Ascending aorta (tissue), 2 donors: ENCODE results near the gene CDK5R1. TPM values are rescaled to one million over a fixed set of nuclear protein-coding genes. Genes with fewer than 3 reads are reported as not detected.

Source experiments
- DNase-seq, 2 donors: peaks; one replicate each; pipeline ENCODE4 v3.0.0-alpha.2; 2019; ENCODE audit warnings: low spot score in 2 of 2
- H3K27ac ChIP-seq, 2 donors: fragments of 200-600 bp; sonication (generic); one replicate each; pipeline ENCODE4 v1.5.1; 2016 to 2017; ENCODE audit warnings: mild to moderate bottlenecking in 1 of 2
- H3K27me3 ChIP-seq: fragments of 200-600 bp; sonication (generic); one replicate; pipeline ENCODE4 v1.5.1; 2017
- H3K36me3 ChIP-seq, 2 donors: fragments of 200-600 bp; sonication (generic); one replicate each; pipeline ENCODE4 v1.5.1; 2016
- H3K4me1 ChIP-seq, 2 donors: fragments of 200-600 bp; sonication (generic); one replicate each; pipeline ENCODE4 v1.5.1; 2016 to 2017; ENCODE audit warnings: mild to moderate bottlenecking in 1 of 2
- H3K4me3 ChIP-seq, 2 donors: fragments of 200-600 bp; sonication (generic); one replicate each; pipeline ENCODE4 v1.5.1; 2016 to 2017; ENCODE audit warnings: mild to moderate bottlenecking in 1 of 2
- H3K9me3 ChIP-seq, 2 donors: fragments of 200-600 bp; sonication (generic); one replicate each; pipeline ENCODE4 v1.5.1; 2016
- CTCF ChIP-seq, 3 experiments: fragments of 200-600 bp in 2 of 3; fragments of 450-650 bp in 1 of 3; sonication (generic) in 2 of 3; IDR thresholded peaks; one replicate each; pipeline ENCODE4 v1.5.1; 2016 to 2019; ENCODE audit warnings: antibody characterized with exemption in 3 of 3, mild to moderate bottlenecking in 1 of 3, moderate library complexity in 1 of 3
- intact Hi-C: fragments of 100-400 bp; cut with DNase I; formaldehyde crosslinking; loops from one replicate; pipeline ENCODE4 v1.15.1; 2023
- total RNA-seq: library from RNA; depleted of rRNA; stranded (reverse); fragments of >200 nt; gene quantifications from one replicate; pipeline ENCODE4 v1.1.0, GENCODE V29; 2016

CDK5R1 gene
- not detected for total RNA-seq

- Histone ChIP-seq H3K4me1 (peaks cover 0 to 27% of the 10 kb centered on the region in 2 donors), H3K4me3 (peak within 1 kb of the TSS; percentile 75 to 76), H3K27me3 (no peaks in the 10 kb centered on the region), H3K36me3 (peaks cover 6 to 10% of the 10 kb centered on the region in 2 donors), H3K27ac (peak within 1 kb of the TSS; percentile 80 to 81), H3K9me3 (no peaks in the 10 kb centered on the region)
- DNase-seq: no peak
- TF ChIP-seq CTCF (IDR thresholded peaks at IDR 0.05): no peak
- intact Hi-C loops: loop anchor here (1.0 to 10.0 kb wide), 3 partner anchors 9 to 508 kb away; partner anchors contain the start of gene SPACA3
These were observed at the start of gene CDK5R1 for GRCh38 chr17:32486701-32487472. Gene CDK5R1 (plus strand): TSS chr17:32486993. CDS start chr17:32487621, 628 bp downstream.

GRCh38 chr17:32440722-32441121 lies 46.1 kb upstream of the CDK5R1 start:
- TF ChIP-seq CTCF (IDR thresholded peaks at IDR 0.05): no peak
- H3K4me3 ChIP-seq: no peak overlapping the region

GRCh38 chr17:32441886-32442285 lies 44.9 kb upstream of the CDK5R1 start:
- no peak for DNase-seq
- Histone ChIP-seq H3K4me3 (no peak overlapping the region), H3K27ac (no peak overlapping the region), H3K27me3 (no peaks in the 10 kb centered on the region), H3K36me3 (no peaks in the 10 kb centered on the region), H3K4me1 (peaks cover 9 to 10% of the 10 kb centered on the region in 2 donors), H3K9me3 (no peaks in the 10 kb centered on the region)
- TF ChIP-seq CTCF (IDR thresholded peaks at IDR 0.05): no peak
- intact Hi-C loops: no loop called here

More at GRCh38 chr17:32440722-32441121, 46.1 kb upstream of the CDK5R1 start:
- H3K36me3 ChIP-seq: no peaks in the 10 kb centered on the region
- H3K27me3 ChIP-seq: no peaks in the 10 kb centered on the region
- H3K27ac ChIP-seq: no peak overlapping the region
- no peak for DNase-seq
- intact Hi-C loops: no loop called here
- peaks cover 2 to 4% of the 10 kb centered on the region in 2 donors for H3K4me1 ChIP-seq
- H3K9me3 ChIP-seq: no peaks in the 10 kb centered on the region

GRCh38 chr17:32443827-32444300 lies 42.9 kb upstream of the CDK5R1 start:
- no peaks in the 10 kb centered on the region for H3K27me3 ChIP-seq
- peak overlapping the region; percentile 94 to 99 for H3K4me3 ChIP-seq
- no peak overlapping the region for H3K27ac ChIP-seq
- intact Hi-C loops: no loop called here
- H3K4me1 ChIP-seq: peaks cover 9 to 10% of the 10 kb centered on the region in 2 donors
- peaks cover 6 to 8% of the 10 kb centered on the region in 2 donors for H3K36me3 ChIP-seq
- no peaks in the 10 kb centered on the region for H3K9me3 ChIP-seq
- no peak for DNase-seq
- TF ChIP-seq CTCF (IDR thresholded peaks at IDR 0.05): no peak

GRCh38 chr17:32444301-32445073 lies 42.3 kb upstream of the CDK5R1 start, which contains the start of gene PSMD11:
Gene PSMD11 (plus strand): TSS chr17:32444510. CDS start chr17:32444524, 14 bp downstream.
- H3K27ac ChIP-seq: peak within 1 kb of the TSS; percentile 81 to 83
- intact Hi-C loops: no loop called here
- H3K4me3 ChIP-seq: peak within 1 kb of the TSS; percentile 94 to 99
- no peaks in the 10 kb centered on the region for H3K27me3 ChIP-seq
- peak; percentile 83 to 95 (median 95) for TF ChIP-seq CTCF (IDR thresholded peaks at IDR 0.05)
- peaks cover 9 to 10% of the 10 kb centered on the region in 2 donors for H3K4me1 ChIP-seq
- DNase-seq: peak; percentile 93 to 99
- H3K36me3 ChIP-seq: peaks cover 13 to 14% of the 10 kb centered on the region in 2 donors
- H3K9me3 ChIP-seq: no peaks in the 10 kb centered on the region
